ENCODE measurements around the gene SSBP1.
A peak's percentile ranks its signal among the peaks of the same experiment; 100 is the strongest.

SSBP1 gene

DNA sequence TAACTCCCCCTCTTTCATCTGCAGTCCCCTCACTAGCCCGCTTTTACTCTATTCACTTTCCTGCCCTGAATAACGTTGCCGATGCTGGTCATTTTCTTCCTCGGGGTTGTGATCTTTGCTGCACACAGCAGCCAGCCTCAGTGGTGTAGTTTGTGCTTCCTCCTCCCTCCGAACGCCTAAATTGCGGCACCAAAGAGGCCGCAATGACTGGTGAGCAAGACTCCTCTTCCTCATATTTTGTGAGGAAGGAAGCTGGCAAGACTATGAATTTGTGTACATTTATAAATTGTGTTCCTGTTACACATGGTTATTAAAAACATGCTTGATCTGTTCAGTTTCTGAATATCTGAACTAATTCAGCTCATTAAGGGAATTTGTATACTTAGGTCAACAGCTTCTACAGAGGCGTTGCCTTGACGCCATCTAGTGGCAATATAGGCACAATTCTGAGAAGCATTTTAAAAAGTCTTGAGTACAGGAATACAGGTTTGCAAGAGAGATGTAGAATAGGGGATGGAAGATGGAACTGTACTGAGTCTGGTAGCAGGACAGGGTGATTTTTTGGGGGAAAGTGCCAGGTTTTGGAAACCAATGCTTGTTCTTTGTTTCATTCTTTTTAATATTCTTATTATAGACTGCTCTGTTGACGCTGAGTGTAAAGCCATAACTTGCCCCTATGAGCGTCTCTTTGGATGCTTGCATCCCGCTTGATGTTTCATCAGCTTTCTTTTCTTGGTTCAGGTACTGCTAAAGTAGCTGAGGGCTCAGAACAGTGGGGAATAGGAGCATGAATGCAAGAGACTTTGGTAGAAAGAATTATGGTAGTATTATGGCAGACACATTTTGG is 47.8 kb downstream of the SSBP1 start:
- DNase-seq = peak; percentile 3

DNA sequence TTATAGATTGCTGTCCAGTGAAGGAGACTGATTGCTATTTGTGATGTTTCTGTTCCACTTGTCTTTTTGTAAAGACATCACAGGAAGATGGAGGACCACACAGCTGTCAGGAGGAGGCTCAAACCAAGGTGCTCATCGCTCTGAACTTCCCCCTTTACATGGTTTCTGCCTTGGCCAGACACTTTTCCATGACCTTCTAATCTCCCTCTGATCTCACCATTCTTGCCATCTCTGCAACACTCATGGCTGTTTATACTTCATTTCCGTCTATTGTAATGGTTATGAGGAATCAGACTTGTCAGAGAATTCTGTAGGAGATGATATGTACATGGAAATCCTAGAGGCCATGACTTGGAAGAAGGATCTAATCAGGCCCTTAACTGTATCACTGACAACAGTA is 50.1 kb downstream of the SSBP1 start:
- no peak for DNase-seq

DNA sequence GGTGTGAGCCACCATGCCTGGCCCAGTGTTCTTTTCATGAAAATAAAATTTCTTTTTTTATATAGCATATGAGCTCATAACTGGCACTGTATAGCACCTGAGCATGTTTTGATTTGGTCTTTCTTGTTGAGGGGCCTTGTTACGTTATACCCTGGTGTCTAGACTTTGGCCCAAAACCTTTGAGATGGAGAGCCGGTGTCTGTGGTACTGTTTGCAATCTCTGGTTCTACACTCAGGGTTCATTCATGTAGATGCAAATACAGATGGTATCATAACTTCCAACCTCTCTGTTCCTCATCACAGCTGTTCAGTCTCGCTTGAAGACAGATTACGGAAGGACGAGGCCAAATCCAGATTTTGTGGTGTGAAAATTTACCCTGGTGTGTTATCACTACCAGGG is 51.8 kb downstream of the SSBP1 start, which contains the start of gene TAS2R5:
TAS2R5 (plus strand) TSS at position 301 of the 400 bp plus-strand sequence. CDS start 145 bp downstream, outside the sequence.
- DNase-seq = no peak

DNA sequence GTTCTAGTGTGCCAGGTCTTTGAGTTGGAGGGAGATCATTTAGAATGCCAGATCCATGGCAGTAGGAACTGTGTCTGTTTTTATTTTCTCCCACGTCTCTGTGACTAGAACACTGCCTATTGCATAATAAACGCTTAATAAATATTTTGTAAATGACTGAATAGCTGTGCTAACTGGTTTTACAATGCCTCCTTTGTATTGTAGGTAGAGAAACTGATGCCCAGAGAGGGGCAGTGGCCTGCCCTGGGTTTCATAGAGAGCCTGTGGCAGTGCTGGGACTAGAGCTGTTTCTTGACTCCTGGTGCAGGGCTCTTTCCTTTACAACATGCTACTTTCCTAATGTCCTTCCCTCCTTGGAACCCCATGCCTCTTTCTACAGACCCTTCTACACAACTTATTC is 54.4 kb downstream of the SSBP1 start:
- DNase-seq = no peak

Data from activated CD4-positive, alpha-beta T cell treated with anti-CD3 and anti-CD28 coated beads, Interleukin-2, amount 50 U/mL, for 1 hour (primary cell).